HFF-Myc (cell line): ENCODE results near the gene DFFB.
"Not testable (repeated sequence)": the region's sequence is repeated elsewhere in the genome, so short reads cannot be mapped to it uniquely, and the experiment has no call there.

ENCODE experiments used
- DNase-seq: peaks from one replicate; pipeline ENCODE4 v3.0.0-alpha.2; 2011; ENCODE audit warnings: low read depth; ENCODE audit errors: extremely low read depth
- H3K4me3 ChIP-seq: replicated peaks from 2 replicates; pipeline ENCODE4 v1.5.1; 2011; ENCODE audit warnings: low read depth, mild to moderate bottlenecking, control low read depth, low read length
- CTCF ChIP-seq: IDR thresholded peaks from 2 replicates; pipeline ENCODE4 v1.5.1; 2012; ENCODE audit warnings: mild to moderate bottlenecking, low read depth, low read length, control low read depth; ENCODE audit errors: missing control alignments

The DFFB gene

DNA sequence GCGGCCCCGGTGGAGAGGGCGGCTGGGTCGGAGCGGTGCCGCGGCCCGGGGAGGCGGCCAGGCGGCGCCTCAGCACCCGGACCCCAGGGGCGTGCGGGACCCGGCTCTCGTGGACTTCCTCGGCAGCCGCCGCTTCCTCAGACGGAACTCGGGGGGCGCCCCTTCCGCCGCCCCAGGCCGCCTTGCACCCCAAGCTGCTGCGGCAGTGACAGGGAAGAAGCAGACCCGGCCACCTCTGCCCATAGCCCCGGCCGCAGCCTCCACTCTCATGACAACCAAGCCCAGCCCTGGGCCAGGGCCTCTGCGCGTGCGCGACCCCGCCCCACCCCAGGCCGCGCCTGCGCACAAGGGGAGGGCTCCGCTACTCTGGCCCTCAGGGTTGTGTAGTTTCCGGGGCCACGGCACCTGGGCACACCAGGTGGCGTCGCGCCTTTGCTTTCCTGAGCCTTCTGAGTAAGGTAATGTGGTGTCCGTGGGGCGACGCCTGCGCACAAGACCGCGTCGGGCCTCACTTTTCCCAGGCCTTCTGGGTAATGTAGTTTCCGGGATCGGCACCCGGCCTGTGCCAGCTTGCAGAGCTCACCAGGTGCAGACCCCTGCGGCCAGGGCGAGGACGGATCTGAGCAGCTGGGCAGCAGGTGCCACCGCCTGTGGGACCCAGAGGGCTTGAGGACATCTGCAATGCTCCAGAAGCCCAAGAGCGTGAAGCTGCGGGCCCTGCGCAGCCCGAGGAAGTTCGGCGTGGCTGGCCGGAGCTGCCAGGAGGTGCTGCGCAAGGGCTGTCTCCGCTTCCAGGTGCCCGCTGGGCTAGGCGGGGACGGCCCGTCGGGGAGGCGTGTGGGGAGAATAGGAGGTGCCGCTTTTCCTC is at the start of gene DFFB, which contains the start of gene CEP104:
TSS of gene DFFB (plus strand) at position 554 of the 868 bp plus-strand sequence. CDS start at position 682, 128 bp downstream.
TSS of gene CEP104 (minus strand) at position 289 of the 868 bp plus-strand sequence. CDS start 4,804 bp downstream, outside the sequence.
- no peak for TF ChIP-seq CTCF
- DNase-seq = peak; percentile 46

GRCh38 chr1:3807769-3808168 is 49.5 kb upstream of the DFFB start:
- DNase-seq = no peak
- H3K4me3 ChIP-seq = no peak overlapping the region
- no peak for TF ChIP-seq CTCF

More for the DNA sequence above, at the start of gene DFFB, which contains the start of gene CEP104:
- peak within 1 kb of the TSS; percentile 97 for H3K4me3 ChIP-seq

DNA sequence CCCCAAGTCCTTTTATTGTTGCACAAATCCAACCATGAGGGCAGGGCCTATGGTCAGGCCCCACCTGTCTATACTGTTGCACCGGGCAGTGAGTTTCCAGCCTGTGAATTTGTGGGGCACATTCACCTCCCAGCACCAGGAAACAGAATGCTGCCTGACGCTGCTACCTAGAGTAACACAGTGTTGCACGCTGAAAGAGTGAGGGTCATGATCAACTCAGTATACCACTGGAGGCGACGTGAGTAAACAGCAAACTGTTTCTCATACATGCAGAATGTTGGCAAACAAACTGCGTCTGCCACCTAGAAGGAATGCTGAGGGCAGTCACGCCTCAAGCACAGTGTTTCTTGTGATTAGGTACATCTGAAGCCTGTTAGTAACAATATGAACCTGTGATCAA is 47.6 kb upstream of the DFFB start:
- DNase-seq = no peak
- H3K4me3 ChIP-seq = no peak overlapping the region
- TF ChIP-seq CTCF = no peak

- H3K4me3 ChIP-seq, DNase-seq: not testable (repeated sequence)
Measured at GRCh38 chr1:3810149-3810761, 47.0 kb upstream of the DFFB start.

DNA sequence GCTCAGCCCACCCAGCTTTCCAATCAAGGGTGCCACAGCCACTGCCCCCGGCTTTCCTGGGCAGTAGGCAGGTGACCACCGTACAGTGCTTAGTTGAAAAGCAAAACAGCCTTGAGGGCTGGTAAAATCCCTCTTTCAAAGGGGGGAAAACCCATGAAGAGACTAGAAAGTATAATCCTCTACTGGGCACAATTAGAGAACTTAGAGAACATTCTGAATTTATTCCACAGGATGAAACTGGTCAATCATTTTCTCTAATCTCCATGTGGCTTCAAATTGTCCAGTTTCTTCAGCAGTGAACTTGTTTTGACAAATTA is 45.7 kb upstream of the DFFB start:
- DNase-seq = no peak
- no peak overlapping the region for H3K4me3 ChIP-seq
- no peak for TF ChIP-seq CTCF

DNA sequence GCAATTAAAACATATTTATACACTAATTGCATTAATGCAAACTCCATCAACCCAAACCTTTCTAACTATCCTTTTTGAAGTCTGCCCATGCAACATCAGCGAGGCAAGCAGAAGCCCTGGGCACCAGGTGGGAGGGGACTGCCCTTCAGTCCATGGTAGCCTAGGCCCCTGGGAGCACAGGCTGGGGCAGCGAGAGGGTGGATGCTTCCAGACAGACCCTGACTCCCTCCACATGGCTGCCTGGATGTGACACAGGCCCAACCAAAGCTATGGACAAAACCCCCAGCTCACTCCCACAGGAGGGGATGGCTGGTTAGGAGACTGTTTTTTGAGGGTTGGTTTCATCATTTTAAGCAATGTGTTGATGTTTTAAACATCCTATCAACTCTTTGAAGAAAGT is 43.2 kb upstream of the DFFB start:
- no peak overlapping the region for H3K4me3 ChIP-seq
- DNase-seq = no peak
- TF ChIP-seq CTCF = no peak

GRCh38 chr1:3814771-3815561 is 42.3 kb upstream of the DFFB start:
- H3K4me3 ChIP-seq = no peak overlapping the region
- DNase-seq = no peak
- no peak for TF ChIP-seq CTCF
